Upper lobe of right lung (tissue), 1 donor: Measurements from ENCODE around the gene HOXA10. TPM values are rescaled to one million over a fixed set of nuclear protein-coding genes. Genes with fewer than 3 reads are reported as not detected.

Experiments used
- ATAC-seq: fragments of 200-7000 bp; cut with Tn5 transposase; one replicate; pipeline ENCODE4 v1.9.1; 2020; ENCODE audit warnings: mild to moderate bottlenecking, moderate library complexity
- DNase-seq: peaks from one replicate; pipeline ENCODE4 v3.0.0-alpha.2; 2020
- H3K27ac ChIP-seq: fragments of 200-600 bp; one replicate; pipeline ENCODE4 v1.8.0; 2022
- H3K27me3 ChIP-seq: fragments of 200-600 bp; one replicate; pipeline ENCODE4 v1.8.0; 2022; ENCODE audit warnings: mild to moderate bottlenecking
- H3K36me3 ChIP-seq: fragments of 200-600 bp; one replicate; pipeline ENCODE4 v1.8.0; 2022
- H3K4me1 ChIP-seq: fragments of 200-600 bp; one replicate; pipeline ENCODE4 v1.8.0; 2022
- H3K4me3 ChIP-seq: fragments of 200-600 bp; one replicate; pipeline ENCODE4 v1.8.0; 2022; ENCODE audit warnings: mild to moderate bottlenecking
- H3K9me3 ChIP-seq: fragments of 200-600 bp; one replicate; pipeline ENCODE4 v1.8.0; 2022
- intact Hi-C: fragments of 100-400 bp; cut with DNase I; formaldehyde crosslinking; loops from one replicate; pipeline ENCODE4 v1.11.0; 2022
- total RNA-seq: library from RNA; stranded (reverse); fragmentation: NEBNext Ultra II Directional; extraction: Animal tissue kit (Norgen Biotek cat#: 25700); gene quantifications from one replicate; pipeline ENCODE4 v1.2.1, GENCODE V29; 2021
- TF ChIP-seq, protein P1 (sequence below): fragments of 200-600 bp; IDR thresholded peaks from one replicate; pipeline ENCODE4 v1.8.0; 2022; ENCODE audit warnings: antibody characterized with exemption
- donor health status: DM: no; HTN: yes; CAD: no; lungs with severe emphysema.

HOXA10 gene
- total RNA-seq, 1 donor from 2014 or later: 0.38 TPM

DNA sequence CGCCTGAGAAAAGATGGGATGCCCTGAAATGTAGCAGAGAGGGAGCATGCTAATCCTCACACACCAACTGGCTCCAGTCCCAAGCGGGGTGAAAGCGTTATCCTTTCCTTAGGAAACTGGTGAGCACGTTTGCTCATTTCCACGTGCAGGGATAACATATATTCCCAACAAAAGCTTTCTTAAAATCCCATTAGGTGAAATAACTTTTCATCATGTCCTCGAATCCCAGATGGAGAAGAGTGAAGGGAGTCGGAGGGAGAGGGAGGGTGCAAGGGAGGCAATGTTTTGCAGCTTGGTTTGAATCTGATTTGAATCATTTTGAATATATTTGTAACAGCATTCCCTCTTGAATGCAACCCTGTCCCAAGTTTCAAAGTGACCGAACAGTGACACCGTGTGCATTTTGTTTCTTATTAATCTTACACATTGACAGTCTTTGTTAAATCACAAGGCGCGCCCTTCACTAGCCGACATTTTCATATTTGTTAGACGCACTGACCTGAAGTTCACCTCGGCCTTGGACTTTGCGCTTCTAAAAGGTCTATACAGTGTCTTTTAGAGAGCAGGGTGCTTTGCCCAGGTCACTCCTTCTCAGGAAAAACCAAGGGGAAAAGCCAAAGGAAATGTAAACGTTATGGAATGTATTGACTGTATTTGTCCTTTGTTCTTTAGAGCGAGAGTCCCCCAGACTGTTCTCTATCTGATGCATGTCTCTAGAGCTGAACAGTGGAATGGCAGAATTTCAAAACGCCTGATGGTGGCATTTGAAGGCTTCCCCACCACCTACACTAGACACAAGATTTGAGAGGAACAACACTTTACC is 40.5 kb downstream of the HOXA10 start:
- H3K36me3 ChIP-seq: no peaks in the 10 kb centered on the region
- H3K4me1 ChIP-seq: peaks cover 55% of the 10 kb centered on the region
- intact Hi-C loops: no loop called here
- TF ChIP-seq, protein P1, sequence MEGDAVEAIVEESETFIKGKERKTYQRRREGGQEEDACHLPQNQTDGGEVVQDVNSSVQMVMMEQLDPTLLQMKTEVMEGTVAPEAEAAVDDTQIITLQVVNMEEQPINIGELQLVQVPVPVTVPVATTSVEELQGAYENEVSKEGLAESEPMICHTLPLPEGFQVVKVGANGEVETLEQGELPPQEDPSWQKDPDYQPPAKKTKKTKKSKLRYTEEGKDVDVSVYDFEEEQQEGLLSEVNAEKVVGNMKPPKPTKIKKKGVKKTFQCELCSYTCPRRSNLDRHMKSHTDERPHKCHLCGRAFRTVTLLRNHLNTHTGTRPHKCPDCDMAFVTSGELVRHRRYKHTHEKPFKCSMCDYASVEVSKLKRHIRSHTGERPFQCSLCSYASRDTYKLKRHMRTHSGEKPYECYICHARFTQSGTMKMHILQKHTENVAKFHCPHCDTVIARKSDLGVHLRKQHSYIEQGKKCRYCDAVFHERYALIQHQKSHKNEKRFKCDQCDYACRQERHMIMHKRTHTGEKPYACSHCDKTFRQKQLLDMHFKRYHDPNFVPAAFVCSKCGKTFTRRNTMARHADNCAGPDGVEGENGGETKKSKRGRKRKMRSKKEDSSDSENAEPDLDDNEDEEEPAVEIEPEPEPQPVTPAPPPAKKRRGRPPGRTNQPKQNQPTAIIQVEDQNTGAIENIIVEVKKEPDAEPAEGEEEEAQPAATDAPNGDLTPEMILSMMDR: no peak
- H3K9me3 ChIP-seq: no peaks in the 10 kb centered on the region
- no peak overlapping the region for H3K4me3 ChIP-seq
- peak overlapping the region; percentile 69 for H3K27ac ChIP-seq
- ATAC-seq: no peak
- DNase-seq: no peak
- H3K27me3 ChIP-seq: peaks cover 13% of the 10 kb centered on the region

DNA sequence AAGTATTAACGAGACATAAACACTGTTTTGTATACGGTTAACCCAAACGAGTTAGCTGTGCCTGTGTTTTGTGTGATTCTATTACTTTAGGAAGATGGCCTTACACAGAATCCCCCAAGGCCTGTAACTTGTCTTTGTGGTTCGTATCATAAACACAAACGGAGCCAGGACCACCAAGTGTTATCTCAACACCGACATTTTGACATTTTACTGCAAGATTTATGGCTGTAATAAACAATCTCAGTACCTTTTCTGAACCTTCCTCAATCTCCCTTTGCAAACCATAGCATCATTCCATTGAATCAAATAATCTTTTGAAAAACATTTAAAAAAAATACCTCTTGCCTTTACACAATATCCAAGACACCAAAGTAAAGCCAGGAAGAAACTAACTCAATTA is 41.1 kb downstream of the HOXA10 start:
- Histone ChIP-seq H3K36me3 (no peaks in the 10 kb centered on the region), H3K4me3 (no peak overlapping the region), H3K27ac (no peak overlapping the region), H3K27me3 (peaks cover 10% of the 10 kb centered on the region), H3K9me3 (no peaks in the 10 kb centered on the region), H3K4me1 (peaks cover 51% of the 10 kb centered on the region)
- TF ChIP-seq, protein P1: no peak
- DNase-seq (no peak), ATAC-seq (no peak)
- intact Hi-C loops: no loop called here

GRCh38 chr7:27132214-27132613 is 41.9 kb downstream of the HOXA10 start:
- ATAC-seq: no peak
- Histone ChIP-seq H3K9me3 (no peaks in the 10 kb centered on the region), H3K4me1 (peaks cover 56% of the 10 kb centered on the region), H3K4me3 (no peak overlapping the region), H3K27me3 (peaks cover 7% of the 10 kb centered on the region), H3K36me3 (no peaks in the 10 kb centered on the region), H3K27ac (no peak overlapping the region)
- TF ChIP-seq, protein P1: no peak
- intact Hi-C loops: no loop called here
- no peak for DNase-seq

- TF ChIP-seq, protein P1: no peak
- intact Hi-C loops: no loop called here
- Histone ChIP-seq H3K36me3 (no peaks in the 10 kb centered on the region), H3K9me3 (no peaks in the 10 kb centered on the region), H3K4me1 (peaks cover 54% of the 10 kb centered on the region), H3K4me3 (peak overlapping the region; percentile 57), H3K27me3 (no peaks in the 10 kb centered on the region), H3K27ac (peak overlapping the region; percentile 83)
- ATAC-seq (no peak), DNase-seq (no peak)
Observed at GRCh38 chr7:27131390-27131819, 42.7 kb downstream of the HOXA10 start.

DNA sequence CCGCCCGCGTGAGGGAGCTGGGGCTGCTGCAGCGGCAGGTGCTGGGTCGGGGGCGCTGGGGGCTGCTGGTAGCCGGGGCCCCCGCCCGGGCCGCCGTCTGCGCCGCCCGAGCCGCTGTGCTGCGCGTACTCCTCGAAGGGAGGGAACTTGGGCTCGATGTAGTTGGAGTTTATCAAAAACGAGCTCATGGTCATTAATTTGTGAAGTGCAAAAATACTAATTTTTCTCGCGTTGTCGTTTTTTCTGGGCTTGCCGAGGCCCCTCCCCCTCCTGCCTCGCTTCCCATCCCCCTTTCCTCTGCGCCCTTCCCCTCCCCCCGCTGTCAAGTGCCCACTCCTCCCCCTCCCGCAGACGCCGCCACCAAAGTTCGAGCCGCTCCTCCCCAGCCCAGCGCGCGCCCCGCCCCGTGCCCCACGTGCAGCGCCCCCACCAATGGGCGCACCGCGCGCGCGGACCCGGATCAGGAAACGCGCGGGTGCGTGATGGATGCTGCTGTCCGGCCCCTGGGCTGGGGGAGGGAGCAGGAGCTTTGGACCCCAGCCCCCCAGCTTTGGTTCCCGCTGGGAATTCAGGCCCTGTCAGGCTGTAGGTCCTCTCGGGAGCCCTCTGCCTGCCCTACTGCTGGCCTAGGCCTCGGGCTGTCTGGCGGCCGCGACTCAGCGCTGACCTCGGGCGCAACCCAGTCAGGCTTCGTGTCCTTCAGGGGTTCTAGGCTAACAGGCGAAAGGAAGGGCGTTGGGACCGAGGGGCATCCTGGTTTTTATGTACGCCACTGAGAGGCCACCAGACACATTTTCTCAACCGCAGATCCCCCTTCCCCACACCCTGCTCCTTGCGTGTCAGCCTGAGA is 43.4 kb downstream of the HOXA10 start, which contains the start of gene HOXA4:
Gene HOXA4, minus strand, starts transcription at position 218 of the 850 bp plus-strand sequence. Its CDS starts 24 bp downstream, at position 194.
- no peaks in the 10 kb centered on the region for H3K27me3 ChIP-seq
- no peaks in the 10 kb centered on the region for H3K9me3 ChIP-seq
- H3K4me1 ChIP-seq: peaks cover 52% of the 10 kb centered on the region
- H3K36me3 ChIP-seq: no peaks in the 10 kb centered on the region
- H3K4me3 ChIP-seq: peak within 1 kb of the TSS; percentile 57
- intact Hi-C loops: no loop called here
- DNase-seq (peak; percentile 93), ATAC-seq (peak; percentile 98)
- H3K27ac ChIP-seq: peak within 1 kb of the TSS; percentile 85
- TF ChIP-seq, protein P1: no peak
